Suprapubic skin (tissue), 4 donors: ENCODE measurements around the gene MYO3A. TPM values are rescaled to one million over a fixed set of nuclear protein-coding genes. Genes with fewer than 3 reads are reported as not detected.
"Not testable (repeated sequence)": the region's sequence is repeated elsewhere in the genome, so short reads cannot be mapped to it uniquely, and the experiment has no call there.

Experiments used
- DNase-seq, 2 donors: peaks; one replicate each; pipeline ENCODE4 v3.0.0-alpha.2; 2019; ENCODE audit warnings: low spot score in 2 of 2
- H3K27ac ChIP-seq: fragments of 200-600 bp; sonication (generic); one replicate; pipeline ENCODE4 v1.5.1; 2019
- H3K27me3 ChIP-seq: fragments of 200-600 bp; sonication (generic); one replicate; pipeline ENCODE4 v1.5.1; 2019
- H3K36me3 ChIP-seq: fragments of 200-600 bp; sonication (generic); one replicate; pipeline ENCODE4 v1.5.1; 2019
- H3K4me1 ChIP-seq: fragments of 200-600 bp; sonication (generic); one replicate; pipeline ENCODE4 v1.5.1; 2019
- H3K4me3 ChIP-seq: fragments of 200-600 bp; sonication (generic); one replicate; pipeline ENCODE4 v1.5.1; 2019; ENCODE audit warnings: mild to moderate bottlenecking
- H3K9me3 ChIP-seq: fragments of 200-600 bp; sonication (generic); one replicate; pipeline ENCODE4 v1.5.1; 2019
- EP300 ChIP-seq: sonication (generic); formaldehyde crosslinking; IDR thresholded peaks from one replicate; pipeline ENCODE4 v1.6.1; 2017; ENCODE audit warnings: antibody characterized with exemption
- POLR2A ChIP-seq, 2 donors: fragments of 450-650 bp; IDR thresholded peaks; one replicate each; pipeline ENCODE4 v1.6.1; 2017; ENCODE audit warnings: antibody characterized with exemption in 2 of 2, mild to moderate bottlenecking in 2 of 2, moderate library complexity in 2 of 2
- POLR2AphosphoS5 ChIP-seq, 3 donors: sonication (generic); formaldehyde crosslinking; IDR thresholded peaks; one replicate each; pipeline ENCODE4 v1.6.1; 2017; ENCODE audit warnings: antibody characterized with exemption in 3 of 3
- WGBS: methylation state at CpG from one replicate; pipeline ENCODE4 v1.1.5; 2018; 5-methylcytosine and 5-hydroxymethylcytosine counted together
- total RNA-seq, 4 donors: library from RNA; depleted of rRNA; stranded (reverse); fragments of >200 nt; gene quantifications; one replicate each; pipeline ENCODE4 v1.1.0, GENCODE V29; 2016
- TF ChIP-seq, protein P1 (sequence below), 2 donors: fragments of 200-600 bp in 1 of 2; fragments of 450-650 bp in 1 of 2; sonication (generic) in 1 of 2; IDR thresholded peaks; one replicate each; pipeline ENCODE4 v1.5.1; 2016 to 2019; ENCODE audit warnings: antibody characterized with exemption in 2 of 2, mild to moderate bottlenecking in 1 of 2, moderate library complexity in 1 of 2

The MYO3A gene
- total RNA-seq, 4 donors from 2014 or later: 1.4 to 8.1 (median 3.9) TPM

DNA sequence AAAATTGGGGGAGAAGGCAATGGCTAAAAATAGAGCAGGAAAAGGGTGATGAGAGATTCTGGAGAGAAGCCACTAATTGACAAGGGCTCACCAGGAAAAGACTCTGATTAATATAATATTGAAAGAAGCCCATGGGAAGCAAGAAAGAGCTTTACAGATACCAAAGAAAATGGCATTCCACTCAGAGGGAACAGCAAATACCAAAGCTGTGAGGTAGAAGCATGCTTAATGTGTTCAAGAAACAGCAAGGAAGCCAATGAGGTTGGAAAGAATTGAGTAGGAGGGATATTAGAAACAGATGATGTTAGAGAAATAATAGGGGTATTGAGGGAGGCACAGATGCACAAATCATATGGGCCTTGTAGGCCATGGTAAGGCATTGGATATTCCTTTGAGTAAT is 130.1 kb downstream of the MYO3A start:
- Histone ChIP-seq H3K27me3 (no peaks in the 10 kb centered on the region), H3K4me3 (no peak overlapping the region), H3K27ac (no peak overlapping the region), H3K9me3 (no peaks in the 10 kb centered on the region), H3K36me3 (no peaks in the 10 kb centered on the region), H3K4me1 (no peaks in the 10 kb centered on the region)
- TF ChIP-seq POLR2A (IDR thresholded peaks at IDR 0.05): no peak
- TF ChIP-seq, protein P1, sequence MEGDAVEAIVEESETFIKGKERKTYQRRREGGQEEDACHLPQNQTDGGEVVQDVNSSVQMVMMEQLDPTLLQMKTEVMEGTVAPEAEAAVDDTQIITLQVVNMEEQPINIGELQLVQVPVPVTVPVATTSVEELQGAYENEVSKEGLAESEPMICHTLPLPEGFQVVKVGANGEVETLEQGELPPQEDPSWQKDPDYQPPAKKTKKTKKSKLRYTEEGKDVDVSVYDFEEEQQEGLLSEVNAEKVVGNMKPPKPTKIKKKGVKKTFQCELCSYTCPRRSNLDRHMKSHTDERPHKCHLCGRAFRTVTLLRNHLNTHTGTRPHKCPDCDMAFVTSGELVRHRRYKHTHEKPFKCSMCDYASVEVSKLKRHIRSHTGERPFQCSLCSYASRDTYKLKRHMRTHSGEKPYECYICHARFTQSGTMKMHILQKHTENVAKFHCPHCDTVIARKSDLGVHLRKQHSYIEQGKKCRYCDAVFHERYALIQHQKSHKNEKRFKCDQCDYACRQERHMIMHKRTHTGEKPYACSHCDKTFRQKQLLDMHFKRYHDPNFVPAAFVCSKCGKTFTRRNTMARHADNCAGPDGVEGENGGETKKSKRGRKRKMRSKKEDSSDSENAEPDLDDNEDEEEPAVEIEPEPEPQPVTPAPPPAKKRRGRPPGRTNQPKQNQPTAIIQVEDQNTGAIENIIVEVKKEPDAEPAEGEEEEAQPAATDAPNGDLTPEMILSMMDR (IDR thresholded peaks at IDR 0.05): no peak
- TF ChIP-seq EP300: no peak
- no peak for TF ChIP-seq POLR2AphosphoS5 (IDR thresholded peaks at IDR 0.05)
- DNase-seq: no peak

DNA sequence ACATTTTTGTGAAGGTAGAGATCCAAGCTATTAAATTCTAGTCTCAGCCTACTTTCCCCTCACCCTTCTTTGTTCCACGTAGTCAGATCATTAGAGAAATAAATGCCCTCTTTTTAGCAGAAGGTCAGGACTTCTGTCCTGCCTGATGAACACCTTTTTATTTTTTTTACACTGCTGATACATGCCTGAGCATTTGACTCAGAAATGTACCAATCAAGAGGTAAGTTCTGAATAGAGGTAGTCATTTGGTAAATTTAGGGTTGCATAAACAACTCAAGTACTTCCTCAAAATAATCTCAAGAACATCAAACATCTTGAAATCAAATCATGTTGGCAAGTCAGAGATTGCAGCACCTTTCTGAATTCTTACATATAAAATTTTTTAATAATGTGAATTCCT is 133.7 kb downstream of the MYO3A start:
- TF ChIP-seq POLR2AphosphoS5 (IDR thresholded peaks at IDR 0.05) (no peak), EP300 (no peak), POLR2A (IDR thresholded peaks at IDR 0.05) (no peak)
- TF ChIP-seq, protein P1 (IDR thresholded peaks at IDR 0.05): no peak
- H3K4me3 ChIP-seq: no peak overlapping the region
- no peak overlapping the region for H3K27ac ChIP-seq
- no peak for DNase-seq
- H3K4me1 ChIP-seq: no peaks in the 10 kb centered on the region
- 63% methylated on average over 1 of the region's 1 CpG for WGBS
- H3K9me3 ChIP-seq: no peaks in the 10 kb centered on the region
- no peaks in the 10 kb centered on the region for H3K27me3 ChIP-seq
- no peaks in the 10 kb centered on the region for H3K36me3 ChIP-seq

DNA sequence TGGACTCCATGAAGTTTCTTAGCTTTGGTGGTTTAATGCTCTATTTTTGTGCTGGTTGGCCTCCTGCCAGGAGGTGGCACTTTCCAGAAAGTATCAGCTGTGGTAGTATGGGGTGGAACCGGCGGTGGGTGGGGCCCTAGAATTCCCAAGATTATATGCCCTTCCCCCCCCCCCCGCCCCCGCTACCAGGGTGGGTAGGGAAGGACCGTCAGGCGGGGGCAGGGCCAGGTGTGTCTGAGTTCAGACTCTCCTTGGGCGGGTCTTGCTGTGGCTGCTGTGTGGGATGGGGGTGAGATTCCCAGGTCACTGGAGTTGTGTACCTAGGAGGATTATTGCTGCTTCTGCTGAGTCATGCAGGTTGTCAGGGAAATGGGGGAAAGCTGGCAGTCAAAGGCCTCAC is 146.9 kb downstream of the MYO3A start:
- not testable (repeated sequence) for H3K4me3 ChIP-seq, H3K27ac ChIP-seq, H3K36me3 ChIP-seq, H3K9me3 ChIP-seq, DNase-seq, H3K4me1 ChIP-seq, H3K27me3 ChIP-seq
- 78% methylated on average over 7 of the region's 7 CpGs for WGBS

DNA sequence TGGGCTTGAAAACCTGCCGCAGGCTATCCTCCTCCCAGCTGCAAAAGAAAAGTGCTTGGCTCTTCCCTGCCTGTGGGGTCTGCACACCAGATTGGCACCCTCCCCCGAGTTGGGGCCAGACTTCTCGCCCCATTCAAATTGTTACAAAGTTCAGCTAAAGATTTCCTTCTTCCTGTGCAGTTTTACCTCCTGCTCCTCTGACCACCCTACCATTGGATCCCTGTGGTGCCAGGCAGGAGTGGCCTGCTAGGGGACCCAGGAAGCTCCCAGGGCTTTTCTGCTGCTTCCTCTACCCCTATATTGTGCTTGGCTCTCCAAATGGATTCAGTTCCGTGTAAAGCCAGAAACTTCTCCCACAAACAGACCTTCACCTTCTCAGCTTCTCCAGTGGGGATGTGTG is 147.4 kb downstream of the MYO3A start:
- H3K9me3 ChIP-seq: no peaks in the 10 kb centered on the region
- H3K4me1 ChIP-seq: no peaks in the 10 kb centered on the region
- no peak overlapping the region for H3K27ac ChIP-seq
- DNase-seq: no peak
- WGBS: 92% methylated on average over 4 of the region's 4 CpGs
- H3K36me3 ChIP-seq: no peaks in the 10 kb centered on the region
- no peak overlapping the region for H3K4me3 ChIP-seq
- H3K27me3 ChIP-seq: no peaks in the 10 kb centered on the region
- TF ChIP-seq POLR2A (IDR thresholded peaks at IDR 0.05) (no peak), EP300 (no peak), POLR2AphosphoS5 (IDR thresholded peaks at IDR 0.05) (no peak)
- TF ChIP-seq, protein P1 (IDR thresholded peaks at IDR 0.05): no peak

DNA sequence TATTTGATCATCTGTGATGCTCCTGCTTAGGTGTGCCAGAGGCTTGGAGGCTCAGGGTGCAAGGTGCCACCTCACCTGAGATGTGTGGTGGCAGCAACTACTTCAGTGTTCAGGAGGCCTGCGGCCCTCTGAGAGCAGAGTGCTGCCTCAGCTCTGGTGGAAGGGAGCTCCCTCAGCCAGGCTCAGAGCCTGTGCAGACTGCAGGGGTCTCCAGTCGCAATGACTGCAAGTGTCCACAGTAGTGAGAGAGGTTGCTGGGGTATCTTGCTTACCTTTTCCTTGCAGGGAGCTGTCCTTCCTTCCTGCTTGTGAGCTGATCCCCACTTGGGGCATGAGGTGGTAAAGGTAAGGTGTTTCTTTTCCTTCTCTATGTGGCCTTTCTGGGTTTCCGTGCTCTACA is 151.5 kb downstream of the MYO3A start:
- no peaks in the 10 kb centered on the region for H3K9me3 ChIP-seq
- H3K27me3 ChIP-seq: no peaks in the 10 kb centered on the region
- no peaks in the 10 kb centered on the region for H3K36me3 ChIP-seq
- no peak overlapping the region for H3K4me3 ChIP-seq
- H3K4me1 ChIP-seq: no peaks in the 10 kb centered on the region
- 87% methylated on average over 3 of the region's 3 CpGs for WGBS
- no peak for DNase-seq
- TF ChIP-seq POLR2A (IDR thresholded peaks at IDR 0.05): no peak
- no peak for TF ChIP-seq EP300
- TF ChIP-seq POLR2AphosphoS5 (IDR thresholded peaks at IDR 0.05): no peak
- TF ChIP-seq, protein P1 (IDR thresholded peaks at IDR 0.05): no peak
- H3K27ac ChIP-seq: no peak overlapping the region

DNA sequence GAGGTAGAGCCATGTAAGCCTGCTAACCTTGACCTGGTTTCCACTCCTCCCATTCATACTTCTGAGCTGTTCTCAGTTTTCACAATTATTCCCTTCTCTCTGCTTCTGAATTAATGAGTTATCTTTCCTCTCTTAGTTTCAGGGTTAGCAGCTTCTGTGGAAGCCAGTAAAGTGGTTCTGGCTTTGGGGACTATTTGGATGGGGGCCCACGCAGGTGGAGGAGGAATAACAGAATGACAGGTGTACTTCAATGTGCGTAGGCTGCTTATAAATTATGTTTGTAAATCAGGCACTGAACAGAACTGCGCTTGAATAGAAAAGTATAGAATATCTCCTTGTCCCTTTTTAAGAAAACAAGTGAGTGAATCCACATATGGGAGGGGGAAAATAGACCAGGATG is 153.6 kb downstream of the MYO3A start:
- Histone ChIP-seq H3K9me3 (no peaks in the 10 kb centered on the region), H3K4me3 (no peak overlapping the region), H3K4me1 (no peaks in the 10 kb centered on the region), H3K27ac (no peak overlapping the region), H3K27me3 (no peaks in the 10 kb centered on the region), H3K36me3 (no peaks in the 10 kb centered on the region)
- no peak for DNase-seq
- WGBS: 86% methylated on average over 3 of the region's 3 CpGs
- TF ChIP-seq EP300 (no peak), POLR2AphosphoS5 (IDR thresholded peaks at IDR 0.05) (no peak), POLR2A (IDR thresholded peaks at IDR 0.05) (no peak)
- TF ChIP-seq, protein P1 (IDR thresholded peaks at IDR 0.05): no peak
